HEK293 (cell line): ENCODE data around the gene NCKAP5.

Experiments used
- TCF7L2 ChIP-seq: IDR thresholded peaks from 2 replicates; pipeline ENCODE4 v1.6.1; 2011; ENCODE audit warnings: low read depth, mild to moderate bottlenecking, inconsistent platforms, low read length, moderate library complexity, borderline replicate concordance
- ZNF274 ChIP-seq, 2 experiments: fragments of 200-500 bp in 1 of 2; fragments of 450-650 bp in 1 of 2; sonication (Bioruptor generic) in 1 of 2; formaldehyde crosslinking in 1 of 2; IDR thresholded peaks; 2 replicates each; pipeline versions ENCODE4 v1.5.1 to v1.6.1; 2014 to 2016; ENCODE audit warnings: borderline replicate concordance in 1 of 2, inconsistent platforms in 1 of 2, low read length in 1 of 2, missing biosample characterization in 1 of 2, missing genetic modification characterization in 1 of 2
- ZNF362 ChIP-seq: fragments of 450-650 bp; formaldehyde crosslinking; IDR thresholded peaks from 2 replicates; pipeline ENCODE4 v1.5.1; 2016; ENCODE audit warnings: missing biosample characterization, missing genetic modification characterization
- ZNF777 ChIP-seq: fragments of 450-650 bp; formaldehyde crosslinking; IDR thresholded peaks from 2 replicates; pipeline ENCODE4 v1.5.1; 2017; ENCODE audit warnings: missing biosample characterization, missing genetic modification characterization, borderline replicate concordance

- TF ChIP-seq TCF7L2, result no peak
- TF ChIP-seq ZNF274 (IDR thresholded peaks at IDR 0.05; ENCODE audit: low read length), result no peak
- no peak for TF ChIP-seq ZNF274 (tag by site-specific recombination; IDR thresholded peaks at IDR 0.05; ENCODE audit: borderline replicate concordance)
- TF ChIP-seq ZNF777, result no peak
- TF ChIP-seq ZNF362 (tag by site-specific recombination), result no peak
These were observed 37.6 kb downstream of the NCKAP5 start for GRCh38 chr2:133530645-133531044.
